ENCODE data around the gene MFSD1. TPM values are rescaled to one million over a fixed set of nuclear protein-coding genes. Genes with fewer than 3 reads are reported as not detected.
"Not testable (repeated sequence)": the region's sequence is repeated elsewhere in the genome, so short reads cannot be mapped to it uniquely, and the experiment has no call there.

The MFSD1 gene
- total RNA-seq, 1 experiment from 2014 or later = 116 TPM

- no peak for DNase-seq (ENCODE audit: low read depth)
Observed at GRCh38 chr3:158775426-158776410, 26.1 kb upstream of the MFSD1 start.

GRCh38 chr3:158776531-158776930 lies 25.3 kb upstream of the MFSD1 start:
- no peak for DNase-seq (ENCODE audit: low read depth)

- DNase-seq (ENCODE audit: low read depth) = no peak
Observed at GRCh38 chr3:158777161-158777873, 24.5 kb upstream of the MFSD1 start.

- DNase-seq (ENCODE audit: low read depth) = no peak
Observed at GRCh38 chr3:158780766-158781165, 21.1 kb upstream of the MFSD1 start.

- no peak for DNase-seq (ENCODE audit: low read depth)
Observed at GRCh38 chr3:158781191-158781590, 20.7 kb upstream of the MFSD1 start.

GRCh38 chr3:158781849-158782248 lies 20.0 kb upstream of the MFSD1 start:
- no peak for DNase-seq (ENCODE audit: low read depth)

- DNase-seq (ENCODE audit: low read depth) = no peak
Observed at GRCh38 chr3:158782283-158782989, 19.4 kb upstream of the MFSD1 start.

GRCh38 chr3:158783051-158783450 lies 18.8 kb upstream of the MFSD1 start:
- no peak for DNase-seq (ENCODE audit: low read depth)

- DNase-seq (ENCODE audit: low read depth) = no peak
Observed at GRCh38 chr3:158785972-158786371, 15.9 kb upstream of the MFSD1 start.

- no peak for DNase-seq (ENCODE audit: low read depth)
Observed at GRCh38 chr3:158788446-158788845, 13.4 kb upstream of the MFSD1 start.

- DNase-seq (ENCODE audit: low read depth) = peak; percentile 65
Observed at GRCh38 chr3:158789592-158789991, 12.3 kb upstream of the MFSD1 start.

GRCh38 chr3:158790901-158791589 lies 10.8 kb upstream of the MFSD1 start:
- DNase-seq (ENCODE audit: low read depth) = peak; percentile 72

- DNase-seq (ENCODE audit: low read depth) = not testable (repeated sequence)
Observed at GRCh38 chr3:158791590-158791920, 10.3 kb upstream of the MFSD1 start.

- DNase-seq (ENCODE audit: low read depth) = peak; percentile 87
Observed at GRCh38 chr3:158792709-158793108, 9.1 kb upstream of the MFSD1 start.

GRCh38 chr3:158794206-158794605 lies 7.6 kb upstream of the MFSD1 start:
- no peak for DNase-seq (ENCODE audit: low read depth)

GRCh38 chr3:158794936-158795518 lies 6.8 kb upstream of the MFSD1 start:
- peak; percentile 56 for DNase-seq (ENCODE audit: low read depth)

- peak; percentile 19 for DNase-seq (ENCODE audit: low read depth)
Observed at GRCh38 chr3:158801201-158801600, 653 bp upstream of the MFSD1 start.

GRCh38 chr3:158802409-158803268 lies 785 bp downstream of the MFSD1 start:
- no peak for DNase-seq (ENCODE audit: low read depth)

GRCh38 chr3:158804441-158804840 lies 2.6 kb downstream of the MFSD1 start:
- DNase-seq (ENCODE audit: low read depth) = no peak

- DNase-seq (ENCODE audit: low read depth) = peak; percentile 91
Observed at GRCh38 chr3:158808697-158809096, 6.8 kb downstream of the MFSD1 start.
